Stimulated activated CD8-positive, alpha-beta memory T cell treated with anti-CD3 and anti-CD28 coated beads, Interleukin-7, amount 100 ng/mL, for 48 hours (primary cell): ENCODE measurements around the gene WFIKKN1.

Source experiments
- DNase-seq, 2 donors: peaks; one replicate each; pipeline ENCODE4 v3.0.0-alpha.2; 2020; ENCODE audit warnings: low read depth in 1 of 2; ENCODE audit errors: extremely low read depth in 1 of 2

Gene WFIKKN1

GRCh38 chr16:672371-672770 lies 41.6 kb downstream of the WFIKKN1 start:
- no peak for DNase-seq

GRCh38 chr16:672851-673250 lies 42.1 kb downstream of the WFIKKN1 start:
- DNase-seq, result no peak

- no peak for DNase-seq
Observed at GRCh38 chr16:673399-673991, 42.7 kb downstream of the WFIKKN1 start.

DNA sequence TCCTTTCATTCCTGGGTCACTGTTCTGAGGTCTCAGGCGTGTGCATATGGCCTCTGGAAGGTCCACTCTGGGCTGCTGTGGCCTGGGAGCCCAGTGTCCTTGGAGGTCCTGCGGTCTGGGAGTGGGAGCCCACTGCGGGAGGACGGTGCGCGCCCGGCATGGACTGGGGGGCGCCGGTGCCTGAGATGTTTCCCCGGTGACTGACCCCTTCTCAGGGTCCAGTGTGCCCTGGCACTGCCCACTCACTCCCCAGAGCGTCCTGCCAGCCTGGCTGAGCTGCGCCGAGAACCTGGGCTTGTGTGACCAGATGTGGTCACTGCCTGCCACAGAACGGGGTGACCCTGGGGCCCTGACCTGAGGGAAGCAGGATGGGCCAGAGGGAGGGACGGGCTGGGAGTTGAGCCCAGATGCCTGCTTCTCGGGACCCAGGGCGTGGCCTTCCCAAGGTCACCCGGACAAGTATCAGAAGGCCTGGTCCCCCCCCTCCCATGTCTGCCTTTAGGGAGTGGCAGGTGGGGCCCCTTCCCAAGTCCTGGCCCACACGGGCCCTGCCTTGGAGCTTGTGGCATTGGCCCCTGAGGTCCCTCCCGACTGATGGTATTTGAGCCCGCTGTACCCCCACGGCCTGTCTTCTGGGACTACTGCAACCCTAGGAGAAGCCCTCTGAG lies 43.6 kb downstream of the WFIKKN1 start:
- no peak for DNase-seq

DNA sequence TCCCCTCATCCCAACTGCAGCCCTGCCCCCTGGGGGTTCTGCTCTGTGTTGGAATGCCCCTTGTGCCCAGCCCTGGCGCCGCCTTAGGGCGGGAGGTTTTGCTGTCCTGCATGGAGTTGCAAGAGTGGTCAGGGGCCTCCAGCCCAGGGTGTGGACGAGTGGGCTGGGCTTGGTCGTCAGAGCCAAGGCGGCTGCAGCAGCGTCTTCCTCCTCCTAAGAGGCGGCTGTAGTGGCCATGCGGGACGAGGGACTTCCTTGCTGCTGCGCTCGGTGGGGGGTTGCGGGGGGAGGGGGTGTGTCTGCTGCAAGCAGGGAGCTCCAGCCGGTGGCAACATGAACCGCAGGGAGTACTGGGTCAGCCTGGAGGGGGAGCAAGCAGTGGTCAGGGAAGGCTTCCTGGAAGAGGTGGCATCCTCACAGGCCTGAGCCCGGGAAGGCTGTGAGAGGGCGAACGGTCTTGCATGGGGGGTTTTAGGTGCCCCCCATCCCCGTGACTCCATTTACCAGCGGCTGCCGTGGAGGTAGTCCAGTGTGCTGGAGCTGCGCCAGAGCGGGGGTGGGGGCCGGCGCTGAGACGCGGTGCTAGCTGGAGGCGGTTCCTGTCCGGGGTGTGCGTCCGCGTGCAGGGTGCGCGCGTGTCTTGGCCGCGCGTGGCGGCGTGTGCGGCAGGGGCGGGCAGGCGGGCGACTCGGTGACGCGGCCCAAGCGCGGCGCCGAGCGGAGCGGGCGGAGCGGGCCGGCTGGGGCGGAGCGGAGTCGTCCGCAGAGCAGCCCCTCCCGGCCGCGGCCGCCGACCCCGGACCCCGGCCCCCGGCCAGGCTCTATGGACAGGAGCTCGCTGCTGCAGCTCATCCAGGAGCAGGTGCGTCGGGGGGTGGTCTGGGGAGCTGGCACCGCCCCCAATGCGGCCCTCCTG lies 44.4 kb downstream of the WFIKKN1 start, which contains the start of gene RHBDL1:
Gene RHBDL1, plus strand, starts transcription at position 704 of the 916 bp plus-strand sequence. Its CDS starts 120 bp downstream, at position 824.
- DNase-seq, result no peak

DNA sequence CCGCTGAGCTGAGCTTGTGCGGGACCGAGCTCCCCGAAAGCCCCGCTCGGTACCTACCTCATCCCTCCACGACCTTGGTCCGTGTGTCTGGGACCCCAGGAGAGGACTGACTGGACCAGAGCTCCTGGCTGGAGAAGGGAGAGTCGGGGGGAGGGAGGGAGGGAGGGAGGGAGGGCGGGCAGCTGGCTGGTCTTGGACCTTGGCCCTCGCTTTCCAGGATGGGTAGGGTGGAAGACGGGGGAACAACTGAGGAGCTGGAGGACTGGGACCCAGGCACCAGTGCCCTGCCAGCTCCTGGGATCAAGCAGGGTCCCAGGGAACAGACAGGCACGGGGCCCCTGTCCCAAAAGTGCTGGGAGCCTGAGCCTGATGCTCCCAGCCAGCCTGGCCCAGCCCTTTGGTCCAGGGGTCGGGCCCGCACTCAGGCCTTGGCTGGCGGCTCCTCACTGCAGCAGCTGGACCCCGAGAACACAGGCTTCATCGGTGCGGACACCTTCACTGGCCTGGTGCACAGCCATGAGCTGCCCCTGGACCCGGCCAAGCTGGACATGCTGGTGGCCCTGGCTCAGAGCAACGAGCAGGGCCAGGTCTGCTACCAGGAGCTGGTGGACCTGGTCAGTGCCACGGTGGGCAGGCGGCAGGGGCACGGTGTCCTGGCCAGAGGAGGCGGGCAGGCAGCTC lies 45.2 kb downstream of the WFIKKN1 start:
- no peak for DNase-seq

- DNase-seq, result no peak
Observed at GRCh38 chr16:676565-676902, 45.7 kb downstream of the WFIKKN1 start.

GRCh38 chr16:676913-677312 lies 46.1 kb downstream of the WFIKKN1 start:
- DNase-seq, result no peak

GRCh38 chr16:677316-678190 lies 46.8 kb downstream of the WFIKKN1 start:
- no peak for DNase-seq

GRCh38 chr16:678209-678857 lies 47.5 kb downstream of the WFIKKN1 start:
- DNase-seq, result no peak

GRCh38 chr16:678858-679813 lies 48.4 kb downstream of the WFIKKN1 start:
- DNase-seq, result no peak

DNA sequence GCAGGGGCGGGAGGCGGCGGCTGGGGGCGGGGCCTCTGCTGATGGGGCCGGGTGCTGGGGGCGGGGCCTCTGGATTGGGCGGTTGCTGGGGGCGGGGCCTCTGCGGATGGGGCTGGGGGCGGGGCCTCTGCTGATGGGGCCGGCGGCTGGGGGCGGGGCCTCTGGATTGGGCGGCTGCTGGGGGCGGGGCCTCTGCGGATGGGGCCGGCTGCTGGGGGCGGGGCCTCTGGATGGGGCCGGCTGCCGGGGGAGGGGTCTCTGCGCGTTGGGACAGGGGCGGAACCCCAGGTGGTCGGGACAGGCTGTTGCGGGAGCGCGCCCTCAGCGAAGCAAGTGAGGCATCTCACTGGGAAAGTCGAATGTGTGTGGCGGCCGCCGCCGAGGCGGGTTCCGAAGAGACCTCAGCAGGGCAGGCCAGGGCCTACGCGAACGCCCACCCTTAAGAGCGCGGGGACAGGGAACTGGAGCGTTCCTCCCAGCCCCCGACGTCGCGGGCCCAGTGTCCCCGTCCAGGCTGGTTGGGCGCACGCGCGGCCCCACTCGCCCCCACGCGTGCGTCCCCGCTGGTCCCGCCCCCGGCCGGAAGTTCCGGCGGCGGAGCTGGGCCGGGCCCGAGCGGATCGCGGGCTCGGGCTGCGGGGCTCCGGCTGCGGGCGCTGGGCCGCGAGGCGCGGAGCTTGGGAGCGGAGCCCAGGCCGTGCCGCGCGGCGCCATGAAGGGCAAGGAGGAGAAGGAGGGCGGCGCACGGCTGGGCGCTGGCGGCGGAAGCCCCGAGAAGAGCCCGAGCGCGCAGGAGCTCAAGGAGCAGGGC lies 49.2 kb downstream of the WFIKKN1 start, which contains the start of gene STUB1:
Gene STUB1, plus strand, starts transcription at position 597 of the 811 bp plus-strand sequence. Its CDS starts 116 bp downstream, at position 713.
- peak; percentile 74 to 83 for DNase-seq

DNA sequence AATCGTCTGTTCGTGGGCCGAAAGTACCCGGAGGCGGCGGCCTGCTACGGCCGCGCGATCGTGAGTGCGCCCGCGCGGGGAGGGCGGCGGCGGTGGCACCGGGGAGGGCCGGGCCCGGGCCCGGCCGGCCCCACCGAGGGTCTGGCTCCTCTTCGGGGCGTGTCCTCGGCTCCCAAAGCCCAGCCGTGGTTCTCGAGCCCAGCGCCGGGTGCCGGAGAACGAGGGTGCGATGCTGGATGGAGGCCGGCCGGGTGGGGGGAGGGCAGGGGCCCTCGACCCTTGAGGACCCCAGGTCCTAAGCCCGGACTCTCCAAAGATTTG lies 49.8 kb downstream of the WFIKKN1 start:
- no peak for DNase-seq

DNA sequence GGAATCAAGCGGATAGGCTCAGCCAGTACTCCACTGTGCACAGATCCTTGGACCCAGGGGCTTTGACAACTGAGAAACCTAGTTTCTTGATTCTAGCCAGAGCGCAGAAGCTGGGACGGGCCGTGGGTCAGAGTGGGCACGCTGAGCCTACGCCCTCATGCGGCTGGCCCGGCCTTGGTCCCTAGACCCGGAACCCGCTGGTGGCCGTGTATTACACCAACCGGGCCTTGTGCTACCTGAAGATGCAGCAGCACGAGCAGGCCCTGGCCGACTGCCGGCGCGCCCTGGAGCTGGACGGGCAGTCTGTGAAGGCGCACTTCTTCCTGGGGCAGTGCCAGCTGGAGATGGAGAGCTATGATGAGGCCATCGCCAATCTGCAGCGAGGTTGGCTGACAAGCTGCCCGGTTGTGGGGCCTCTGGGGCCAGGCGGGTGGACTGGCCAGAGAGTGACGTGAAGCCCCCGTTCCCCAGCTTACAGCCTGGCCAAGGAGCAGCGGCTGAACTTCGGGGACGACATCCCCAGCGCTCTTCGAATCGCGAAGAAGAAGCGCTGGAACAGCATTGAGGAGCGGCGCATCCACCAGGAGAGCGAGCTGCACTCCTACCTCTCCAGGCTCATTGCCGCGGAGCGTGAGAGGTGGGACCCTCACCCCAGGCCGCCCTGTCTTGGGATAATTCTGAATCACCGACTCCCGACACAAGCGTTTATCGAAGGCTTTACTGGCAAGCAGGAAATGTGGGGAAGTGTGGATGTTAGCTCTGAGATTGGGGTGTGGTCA lies 50.4 kb downstream of the WFIKKN1 start:
- no peak for DNase-seq

- no peak for DNase-seq
Observed at GRCh38 chr16:681746-682427, 51.1 kb downstream of the WFIKKN1 start.
